Body of pancreas (tissue), 4 donors: ENCODE data around the gene PLEKHF1. TPM values are rescaled to one million over a fixed set of nuclear protein-coding genes. Genes with fewer than 3 reads are reported as not detected.
"Not testable (repeated sequence)": the region's sequence is repeated elsewhere in the genome, so short reads cannot be mapped to it uniquely, and the experiment has no call there.

Experiments
- ATAC-seq: fragments of 150-250 bp; one replicate; pipeline ENCODE4 v1.9.1; 2016
- DNase-seq, 4 donors: peaks; one replicate each; pipeline ENCODE4 v3.0.0-alpha.2; 2019
- H3K27ac ChIP-seq, 4 donors: fragments of 200-600 bp; sonication (generic); 1 replicate in 3 of 4; 2 replicates in 1 of 4; pipeline versions ENCODE4 v1.5.1 to v1.6.1; 2016 to 2019; ENCODE audit warnings: mild to moderate bottlenecking in 1 of 4, mixed read lengths in 1 of 4, moderate library complexity in 1 of 4
- H3K27me3 ChIP-seq, 2 donors: fragments of 200-600 bp; sonication (generic); one replicate each; pipeline ENCODE4 v1.6.0; 2016; ENCODE audit warnings: mild to moderate bottlenecking in 1 of 2
- H3K36me3 ChIP-seq, 2 donors: fragments of 200-600 bp; sonication (generic); replicated peaks in 1 of 2; 2 replicates each; pipeline ENCODE4 v1.5.1; 2016; ENCODE audit warnings: low read depth in 2 of 2; ENCODE audit not compliant: insufficient read depth in 1 of 2
- H3K4me1 ChIP-seq: fragments of 200-600 bp; sonication (generic); one replicate; pipeline ENCODE4 v1.6.0; 2016
- H3K4me3 ChIP-seq, 2 donors: fragments of 200-600 bp; sonication (generic); 1 replicate in 1 of 2; 2 replicates in 1 of 2; pipeline ENCODE4 v1.5.1; 2016 to 2019
- H3K9me3 ChIP-seq, 3 donors: fragments of 200-600 bp; sonication (generic); 1 replicate in 2 of 3; 2 replicates in 1 of 3; pipeline ENCODE4 v1.5.1; 2016
- POLR2A ChIP-seq, 3 donors: fragments of 450-650 bp; IDR thresholded peaks; one replicate each; pipeline ENCODE4 v1.6.1; 2016; ENCODE audit warnings: antibody characterized with exemption in 3 of 3, mild to moderate bottlenecking in 2 of 3
- WGBS, 2 donors: methylation state at CpG; one replicate each; pipeline ENCODE4 v1.1.5; 2017; 5-methylcytosine and 5-hydroxymethylcytosine counted together
- intact Hi-C: fragments of 100-400 bp; cut with DNase I; formaldehyde crosslinking; loops from one replicate; pipeline ENCODE4 v1.15.1; 2023
- total RNA-seq, 2 donors: library from RNA; depleted of rRNA; stranded (reverse); fragments of >200 nt; gene quantifications; one replicate each; pipeline ENCODE4 v1.1.0, GENCODE V29; 2016
- TF ChIP-seq, protein P1 (sequence below), 7 experiments: fragments of 450-650 bp in 4 of 7; fragments of 200-600 bp in 3 of 7; sonication (generic) in 3 of 7; IDR thresholded peaks; one replicate each; pipeline ENCODE4 v1.5.1; 2016 to 2019; ENCODE audit warnings: antibody characterized with exemption in 7 of 7

PLEKHF1 gene
- total RNA-seq, 2 donors from 2014 or later: 13.5 to 16.5 TPM

DNA sequence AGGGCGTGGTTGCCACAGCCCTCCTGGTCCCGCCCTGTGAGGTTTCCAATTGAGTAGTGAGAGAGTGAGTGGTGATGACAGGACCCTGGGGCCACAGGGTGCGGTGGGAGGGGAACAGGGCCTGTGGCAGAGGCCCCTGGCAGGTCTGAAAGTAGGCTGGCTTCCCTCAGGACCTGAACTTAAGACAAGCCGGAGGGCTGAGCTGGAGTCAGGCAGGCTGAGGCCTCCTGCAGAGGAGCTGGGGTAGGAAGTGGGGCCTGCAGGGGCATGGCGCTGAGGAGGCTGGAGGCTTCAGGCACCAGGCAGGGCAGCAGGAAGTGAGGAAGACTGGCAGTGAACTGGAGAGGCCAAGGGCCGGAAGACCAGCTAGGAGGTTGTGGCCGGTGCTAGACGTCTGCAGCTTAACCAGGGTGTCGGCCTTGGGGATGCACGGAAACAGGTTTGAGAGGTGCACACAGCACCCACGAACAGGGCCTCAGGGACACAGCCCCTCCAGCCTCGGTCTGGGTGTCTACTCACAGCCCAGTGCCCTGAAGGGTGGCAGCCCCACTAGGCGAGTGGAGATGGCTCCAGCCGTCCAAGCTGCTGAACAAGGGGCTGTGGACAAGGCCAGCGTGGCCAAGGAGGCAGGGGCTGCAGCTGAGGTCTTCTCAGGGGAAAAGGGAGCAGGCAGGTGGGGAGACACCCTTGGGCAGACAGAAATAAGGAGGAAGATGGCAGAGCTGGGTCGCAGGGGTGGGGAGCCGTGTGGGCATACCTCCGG is 41.4 kb upstream of the PLEKHF1 start:
- WGBS, 2 donors: 81 to 92% methylated on average over 16 to 18 of the region's 18 CpGs

DNA sequence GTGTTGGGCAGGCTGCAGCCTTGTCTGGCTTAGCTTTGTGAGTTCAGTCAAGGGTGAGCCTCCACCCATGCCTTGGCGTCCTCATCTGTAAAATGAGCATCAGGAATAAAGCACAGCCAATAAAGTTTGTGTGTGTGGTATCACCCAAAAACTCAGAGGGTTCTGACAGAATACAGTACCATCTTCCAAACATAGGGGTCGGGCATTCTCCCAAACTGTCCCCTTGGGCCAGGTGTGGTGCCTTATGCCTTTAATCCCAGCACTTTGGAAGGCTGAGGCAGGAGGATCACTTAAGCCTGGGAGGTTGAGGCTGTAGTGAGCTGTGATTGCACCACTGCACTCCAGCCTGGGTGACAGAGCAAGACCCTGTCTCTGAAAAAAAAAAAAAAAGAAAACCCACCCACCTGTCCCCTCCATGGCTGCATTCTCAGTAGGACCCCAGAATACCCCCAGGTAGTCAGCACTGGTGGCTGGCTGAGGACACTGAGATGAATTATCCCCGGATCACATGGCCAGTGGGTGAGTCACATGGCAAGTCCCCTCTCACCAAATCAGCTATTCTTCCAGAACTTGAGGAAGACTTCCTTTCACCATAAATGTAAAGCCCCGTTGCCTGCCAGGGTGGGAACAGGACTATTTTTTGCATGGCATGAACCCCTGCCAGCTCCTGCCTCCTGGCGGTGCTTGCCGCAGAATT is 40.6 kb upstream of the PLEKHF1 start:
- Histone ChIP-seq H3K4me1 (peaks cover 12% of the 10 kb centered on the region), H3K27ac (peak overlapping the region in 3 of 4 donors; percentile 25 to 74 (median 57)), H3K27me3 (no peaks in the 10 kb centered on the region), H3K36me3 (no peaks in the 10 kb centered on the region), H3K9me3 (no peaks in the 10 kb centered on the region), H3K4me3 (no peak overlapping the region)
- TF ChIP-seq POLR2A (IDR thresholded peaks at IDR 0.05): no peak
- TF ChIP-seq, protein P1, sequence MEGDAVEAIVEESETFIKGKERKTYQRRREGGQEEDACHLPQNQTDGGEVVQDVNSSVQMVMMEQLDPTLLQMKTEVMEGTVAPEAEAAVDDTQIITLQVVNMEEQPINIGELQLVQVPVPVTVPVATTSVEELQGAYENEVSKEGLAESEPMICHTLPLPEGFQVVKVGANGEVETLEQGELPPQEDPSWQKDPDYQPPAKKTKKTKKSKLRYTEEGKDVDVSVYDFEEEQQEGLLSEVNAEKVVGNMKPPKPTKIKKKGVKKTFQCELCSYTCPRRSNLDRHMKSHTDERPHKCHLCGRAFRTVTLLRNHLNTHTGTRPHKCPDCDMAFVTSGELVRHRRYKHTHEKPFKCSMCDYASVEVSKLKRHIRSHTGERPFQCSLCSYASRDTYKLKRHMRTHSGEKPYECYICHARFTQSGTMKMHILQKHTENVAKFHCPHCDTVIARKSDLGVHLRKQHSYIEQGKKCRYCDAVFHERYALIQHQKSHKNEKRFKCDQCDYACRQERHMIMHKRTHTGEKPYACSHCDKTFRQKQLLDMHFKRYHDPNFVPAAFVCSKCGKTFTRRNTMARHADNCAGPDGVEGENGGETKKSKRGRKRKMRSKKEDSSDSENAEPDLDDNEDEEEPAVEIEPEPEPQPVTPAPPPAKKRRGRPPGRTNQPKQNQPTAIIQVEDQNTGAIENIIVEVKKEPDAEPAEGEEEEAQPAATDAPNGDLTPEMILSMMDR (IDR thresholded peaks at IDR 0.05): no peak
- 79 to 86% methylated on average over 5 to 6 of the region's 6 CpGs for WGBS, 2 donors
- DNase-seq: no peak
- intact Hi-C loops: no loop called here
- no peak for ATAC-seq

More for the DNA sequence above, 41.4 kb upstream of the PLEKHF1 start:
- DNase-seq (no peak), ATAC-seq (no peak)
- no peak overlapping the region for H3K27ac ChIP-seq
- no peaks in the 10 kb centered on the region for H3K9me3 ChIP-seq
- no peaks in the 10 kb centered on the region for H3K27me3 ChIP-seq
- no peak for TF ChIP-seq POLR2A (IDR thresholded peaks at IDR 0.05)
- TF ChIP-seq, protein P1 (IDR thresholded peaks at IDR 0.05): no peak
- H3K4me3 ChIP-seq: no peak overlapping the region
- peaks cover 12% of the 10 kb centered on the region for H3K4me1 ChIP-seq
- H3K36me3 ChIP-seq: no peaks in the 10 kb centered on the region
- intact Hi-C loops: no loop called here

DNA sequence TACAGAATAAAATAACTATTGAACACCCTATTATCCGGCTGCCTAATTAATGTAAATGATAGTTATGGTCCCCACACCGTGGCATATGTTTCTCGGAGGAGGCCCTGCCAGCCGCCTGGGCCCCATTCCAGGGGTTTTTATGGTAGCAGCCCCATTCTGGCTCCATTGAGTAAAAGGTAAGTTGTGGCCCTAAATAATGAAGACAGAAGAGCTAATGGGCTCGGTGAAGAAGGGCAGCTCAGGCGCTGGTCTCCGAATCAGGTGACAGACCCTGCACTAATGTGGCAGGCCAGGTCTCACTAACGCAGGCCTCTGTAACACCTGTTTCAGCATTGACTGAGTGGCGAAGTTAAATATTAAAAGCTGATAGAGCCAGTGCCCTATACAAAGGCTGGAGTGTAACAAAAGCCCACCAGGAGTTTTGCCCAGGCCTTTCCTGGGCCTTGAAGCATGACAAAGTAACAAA is 40.0 kb upstream of the PLEKHF1 start:
- TF ChIP-seq, protein P1 (IDR thresholded peaks at IDR 0.05): no peak
- TF ChIP-seq POLR2A (IDR thresholded peaks at IDR 0.05): peak in 1 of 3 donors; percentile 23
- no peaks in the 10 kb centered on the region for H3K9me3 ChIP-seq
- no peaks in the 10 kb centered on the region for H3K27me3 ChIP-seq
- H3K4me3 ChIP-seq: no peak overlapping the region
- ATAC-seq (peak; percentile 59), DNase-seq (peak in 3 of 4 donors; percentile 37 to 65 (median 61))
- H3K27ac ChIP-seq: peak overlapping the region; percentile 25 to 74 (median 57)
- intact Hi-C loops: no loop called here
- whole genome bisulfite sequencing, 2 donors: 29 to 35% methylated on average over 9 of the region's 9 CpGs
- peaks cover 12% of the 10 kb centered on the region for H3K4me1 ChIP-seq
- no peaks in the 10 kb centered on the region for H3K36me3 ChIP-seq

DNA sequence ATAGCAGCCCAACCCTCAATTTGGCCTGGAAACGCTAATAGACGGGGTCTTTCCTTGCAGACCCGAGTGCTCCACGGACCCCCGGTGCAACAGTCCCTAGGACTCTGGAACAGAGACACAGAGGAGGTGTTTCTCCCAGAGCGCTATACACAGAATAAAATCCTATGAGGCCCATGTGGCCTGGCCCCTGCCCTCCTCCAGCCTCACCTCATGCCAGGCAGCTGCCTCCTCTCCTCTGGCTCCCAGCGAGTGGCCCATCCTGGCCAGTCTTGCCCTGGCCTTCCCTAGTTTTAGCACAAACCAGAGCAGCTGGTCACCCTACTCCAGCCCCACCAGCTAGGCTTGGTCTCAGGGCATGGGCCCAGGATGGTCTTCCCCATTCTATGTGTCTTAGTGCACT is 38.9 kb upstream of the PLEKHF1 start:
- Histone ChIP-seq H3K4me1 (peaks cover 12% of the 10 kb centered on the region), H3K4me3 (no peak overlapping the region), H3K9me3 (no peaks in the 10 kb centered on the region), H3K36me3 (no peaks in the 10 kb centered on the region), H3K27me3 (no peaks in the 10 kb centered on the region), H3K27ac (no peak overlapping the region)
- no peak for TF ChIP-seq POLR2A (IDR thresholded peaks at IDR 0.05)
- TF ChIP-seq, protein P1 (IDR thresholded peaks at IDR 0.05): no peak
- intact Hi-C loops: no loop called here
- 94% methylated on average over 6 to 7 of the region's 7 CpGs for WGBS, 2 donors
- DNase-seq (no peak), ATAC-seq (no peak)

DNA sequence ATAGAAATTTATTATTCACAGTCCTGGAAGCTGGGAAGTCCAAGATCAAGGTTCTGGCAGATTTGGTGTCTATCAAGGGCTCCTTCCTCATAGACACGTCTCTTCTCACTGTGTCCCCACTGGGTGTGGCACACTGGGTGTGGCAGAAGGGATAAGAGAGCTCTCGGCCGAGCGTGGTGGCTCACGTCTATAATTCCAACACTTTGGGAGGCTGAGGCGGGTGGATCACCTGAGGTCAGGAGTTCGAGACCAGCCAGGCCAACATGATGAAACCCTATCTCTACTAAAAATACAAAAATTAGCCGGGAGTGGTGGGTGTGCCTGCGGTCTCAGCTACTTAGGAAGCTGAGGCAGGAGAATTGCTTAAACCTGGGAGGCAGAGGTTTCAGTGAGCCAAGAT is 38.4 kb upstream of the PLEKHF1 start:
- H3K27me3 ChIP-seq, H3K9me3 ChIP-seq, H3K27ac ChIP-seq, ATAC-seq, H3K36me3 ChIP-seq, H3K4me3 ChIP-seq, intact Hi-C loops, DNase-seq: not testable (repeated sequence)
- WGBS, 2 donors: 94% methylated on average over 9 of the region's 9 CpGs
- H3K4me1 ChIP-seq: peaks cover 12% of the 10 kb centered on the region
